HL-60 (cell line): ENCODE measurements around the gene TMEM254.

ENCODE experiments used
- DNase-seq, 2 experiments: peaks; one replicate each; pipeline ENCODE4 v3.0.0-alpha.2; 2010 to 2020; ENCODE audit warnings: low read depth in 1 of 2, low spot score in 1 of 2
- H3K27ac ChIP-seq: fragments of 250-450 bp; sonication (Bioruptor Pico); replicated peaks from 2 replicates; pipeline ENCODE4 v1.5.1; 2020; ENCODE audit warnings: mild to moderate bottlenecking, moderate library complexity
- H3K27me3 ChIP-seq: fragments of 250-450 bp; sonication (Bioruptor Pico); 2 replicates; pipeline ENCODE4 v1.5.1; 2021; ENCODE audit warnings: mild to moderate bottlenecking, moderate library complexity; ENCODE audit not compliant: insufficient read depth, poor library complexity, severe bottlenecking
- H3K4me3 ChIP-seq: replicated peaks from 2 replicates; pipeline ENCODE4 v1.5.1; 2011; ENCODE audit warnings: mild to moderate bottlenecking, control low read depth, low read length; ENCODE audit not compliant: insufficient read depth
- GABPA ChIP-seq: IDR thresholded peaks from 2 replicates; pipeline ENCODE4 v1.6.1; 2012; ENCODE audit warnings: low read depth
- POLR2AphosphoS5 ChIP-seq: IDR thresholded peaks from 2 replicates; pipeline ENCODE4 v1.6.1; 2012; ENCODE audit warnings: low read depth
- SPI1 ChIP-seq: IDR thresholded peaks from 2 replicates; pipeline ENCODE4 v1.6.1; 2012; ENCODE audit warnings: low read depth, mild to moderate bottlenecking, borderline replicate concordance
- TF ChIP-seq, protein P1 (sequence below): IDR thresholded peaks from one replicate; pipeline ENCODE4 v1.5.1; 2011; ENCODE audit warnings: low read length, control low read depth, inconsistent platforms; ENCODE audit not compliant: insufficient read depth
- TF ChIP-seq, protein P2 (sequence below): IDR thresholded peaks from 2 replicates; pipeline ENCODE4 v1.6.1; 2012; ENCODE audit warnings: low read depth; ENCODE audit not compliant: insufficient replicate concordance

The TMEM254 gene

DNA sequence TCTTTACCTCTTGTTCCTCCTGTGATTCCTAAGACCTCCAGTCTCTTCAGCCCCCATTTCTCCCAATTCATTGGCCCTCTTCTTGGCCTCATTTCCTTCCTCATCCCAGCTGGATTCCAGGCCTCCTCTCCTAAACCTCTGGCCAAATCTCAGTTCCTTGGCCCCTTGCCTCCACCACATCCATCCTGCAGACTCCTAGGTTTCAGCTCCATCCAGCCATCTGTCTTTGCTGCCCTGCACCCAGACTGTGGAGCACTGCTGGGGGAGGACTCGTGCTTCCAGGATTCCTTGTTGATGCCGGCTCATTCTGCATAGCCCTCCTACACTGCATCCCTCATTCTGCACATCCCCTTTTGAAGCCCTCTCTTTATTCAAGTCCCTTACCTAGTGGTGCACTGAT, 60.8 kb downstream of the TMEM254 start:
- peaks cover 2% of the 10 kb centered on the region for H3K27me3 ChIP-seq

DNA sequence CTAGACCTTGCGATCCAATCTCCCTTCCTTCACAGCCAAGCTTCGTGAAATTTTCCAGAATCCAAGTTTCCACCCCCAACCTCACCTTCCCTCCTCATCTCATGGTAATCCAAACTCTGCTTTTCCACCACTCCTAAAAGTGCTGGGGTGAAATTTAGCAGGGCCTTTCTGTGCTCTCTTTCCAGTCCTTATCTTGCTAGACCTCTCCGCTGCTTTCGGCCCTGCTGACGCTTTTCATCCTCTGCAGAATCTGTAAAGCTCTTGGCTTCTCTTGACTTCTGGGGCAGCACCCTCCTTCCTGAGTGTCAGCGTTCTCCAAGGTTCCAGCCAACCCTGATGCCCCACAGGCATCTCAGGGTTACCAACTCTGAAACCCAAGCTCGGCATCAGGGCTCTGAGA, 61.8 kb downstream of the TMEM254 start:
- Histone ChIP-seq H3K27me3 (no peaks in the 10 kb centered on the region), H3K27ac (no peak overlapping the region), H3K4me3 (no peak overlapping the region)
- no peak for DNase-seq
- TF ChIP-seq, protein P1, sequence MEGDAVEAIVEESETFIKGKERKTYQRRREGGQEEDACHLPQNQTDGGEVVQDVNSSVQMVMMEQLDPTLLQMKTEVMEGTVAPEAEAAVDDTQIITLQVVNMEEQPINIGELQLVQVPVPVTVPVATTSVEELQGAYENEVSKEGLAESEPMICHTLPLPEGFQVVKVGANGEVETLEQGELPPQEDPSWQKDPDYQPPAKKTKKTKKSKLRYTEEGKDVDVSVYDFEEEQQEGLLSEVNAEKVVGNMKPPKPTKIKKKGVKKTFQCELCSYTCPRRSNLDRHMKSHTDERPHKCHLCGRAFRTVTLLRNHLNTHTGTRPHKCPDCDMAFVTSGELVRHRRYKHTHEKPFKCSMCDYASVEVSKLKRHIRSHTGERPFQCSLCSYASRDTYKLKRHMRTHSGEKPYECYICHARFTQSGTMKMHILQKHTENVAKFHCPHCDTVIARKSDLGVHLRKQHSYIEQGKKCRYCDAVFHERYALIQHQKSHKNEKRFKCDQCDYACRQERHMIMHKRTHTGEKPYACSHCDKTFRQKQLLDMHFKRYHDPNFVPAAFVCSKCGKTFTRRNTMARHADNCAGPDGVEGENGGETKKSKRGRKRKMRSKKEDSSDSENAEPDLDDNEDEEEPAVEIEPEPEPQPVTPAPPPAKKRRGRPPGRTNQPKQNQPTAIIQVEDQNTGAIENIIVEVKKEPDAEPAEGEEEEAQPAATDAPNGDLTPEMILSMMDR = no peak
- TF ChIP-seq, protein P2, sequence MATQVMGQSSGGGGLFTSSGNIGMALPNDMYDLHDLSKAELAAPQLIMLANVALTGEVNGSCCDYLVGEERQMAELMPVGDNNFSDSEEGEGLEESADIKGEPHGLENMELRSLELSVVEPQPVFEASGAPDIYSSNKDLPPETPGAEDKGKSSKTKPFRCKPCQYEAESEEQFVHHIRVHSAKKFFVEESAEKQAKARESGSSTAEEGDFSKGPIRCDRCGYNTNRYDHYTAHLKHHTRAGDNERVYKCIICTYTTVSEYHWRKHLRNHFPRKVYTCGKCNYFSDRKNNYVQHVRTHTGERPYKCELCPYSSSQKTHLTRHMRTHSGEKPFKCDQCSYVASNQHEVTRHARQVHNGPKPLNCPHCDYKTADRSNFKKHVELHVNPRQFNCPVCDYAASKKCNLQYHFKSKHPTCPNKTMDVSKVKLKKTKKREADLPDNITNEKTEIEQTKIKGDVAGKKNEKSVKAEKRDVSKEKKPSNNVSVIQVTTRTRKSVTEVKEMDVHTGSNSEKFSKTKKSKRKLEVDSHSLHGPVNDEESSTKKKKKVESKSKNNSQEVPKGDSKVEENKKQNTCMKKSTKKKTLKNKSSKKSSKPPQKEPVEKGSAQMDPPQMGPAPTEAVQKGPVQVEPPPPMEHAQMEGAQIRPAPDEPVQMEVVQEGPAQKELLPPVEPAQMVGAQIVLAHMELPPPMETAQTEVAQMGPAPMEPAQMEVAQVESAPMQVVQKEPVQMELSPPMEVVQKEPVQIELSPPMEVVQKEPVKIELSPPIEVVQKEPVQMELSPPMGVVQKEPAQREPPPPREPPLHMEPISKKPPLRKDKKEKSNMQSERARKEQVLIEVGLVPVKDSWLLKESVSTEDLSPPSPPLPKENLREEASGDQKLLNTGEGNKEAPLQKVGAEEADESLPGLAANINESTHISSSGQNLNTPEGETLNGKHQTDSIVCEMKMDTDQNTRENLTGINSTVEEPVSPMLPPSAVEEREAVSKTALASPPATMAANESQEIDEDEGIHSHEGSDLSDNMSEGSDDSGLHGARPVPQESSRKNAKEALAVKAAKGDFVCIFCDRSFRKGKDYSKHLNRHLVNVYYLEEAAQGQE = no peak
- TF ChIP-seq POLR2AphosphoS5 (no peak), SPI1 (no peak), GABPA (no peak)

More for the DNA sequence above, 60.8 kb downstream of the TMEM254 start:
- Histone ChIP-seq H3K27ac (no peak overlapping the region), H3K4me3 (no peak overlapping the region)
- DNase-seq = no peak
- TF ChIP-seq POLR2AphosphoS5 = no peak
- TF ChIP-seq, protein P2 = no peak
- TF ChIP-seq GABPA = no peak
- TF ChIP-seq, protein P1 = no peak
- no peak for TF ChIP-seq SPI1

DNA sequence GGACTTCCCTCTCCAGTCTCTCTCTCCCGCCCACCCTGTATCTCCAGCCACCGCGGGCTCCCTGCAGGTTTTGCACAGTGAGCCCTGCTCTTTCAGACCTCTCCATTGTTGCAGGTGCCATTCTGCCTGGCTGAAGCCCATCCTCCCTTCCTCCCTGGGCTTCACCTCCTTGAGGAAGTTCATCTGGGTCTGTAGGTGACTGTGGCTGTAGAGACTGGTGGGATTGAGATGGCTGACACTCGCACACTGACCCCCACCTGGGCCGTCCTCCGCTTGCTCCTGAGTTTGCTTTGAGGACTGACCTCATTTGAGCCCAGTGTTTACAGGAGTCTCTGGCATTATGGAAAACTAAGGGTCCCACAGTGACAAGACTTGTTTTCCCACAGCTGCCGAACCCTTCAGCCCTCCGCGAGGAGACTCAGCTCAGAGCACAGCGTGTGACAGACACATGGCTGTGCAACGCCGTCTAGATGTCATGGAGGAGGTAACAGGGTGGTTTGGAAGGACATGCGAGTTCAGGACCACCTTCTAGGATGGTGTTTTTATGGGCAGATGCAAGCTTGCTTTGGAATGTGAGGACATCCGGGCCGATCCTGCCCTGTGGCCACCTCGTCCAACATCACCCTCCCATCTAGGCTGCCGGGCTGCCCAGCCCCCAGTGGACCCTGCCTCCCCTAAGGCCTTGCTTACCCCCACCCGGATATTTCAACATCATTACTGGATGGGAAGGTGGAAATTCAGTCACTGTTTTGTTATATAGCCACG, 63.4 kb downstream of the TMEM254 start:
- TF ChIP-seq, protein P2 = no peak
- TF ChIP-seq GABPA = no peak
- TF ChIP-seq POLR2AphosphoS5 = no peak
- no peak for TF ChIP-seq SPI1
- TF ChIP-seq, protein P1 = no peak
- no peaks in the 10 kb centered on the region for H3K27me3 ChIP-seq
- no peak overlapping the region for H3K4me3 ChIP-seq
- no peak overlapping the region for H3K27ac ChIP-seq
- no peak for DNase-seq
